HG02588 (cell line): ENCODE data around the gene GATM.
"Not testable (repeated sequence)": the region's sequence is repeated elsewhere in the genome, so short reads cannot be mapped to it uniquely, and the experiment has no call there.

Experiments
- ATAC-seq: cut with Tn5 transposase; IDR thresholded peaks from one replicate; pipeline ENCODE4 v1.9.1; 2021; ENCODE audit warnings: mild to moderate bottlenecking, moderate library complexity; ENCODE audit not compliant: unreplicated experiment

GATM gene

DNA sequence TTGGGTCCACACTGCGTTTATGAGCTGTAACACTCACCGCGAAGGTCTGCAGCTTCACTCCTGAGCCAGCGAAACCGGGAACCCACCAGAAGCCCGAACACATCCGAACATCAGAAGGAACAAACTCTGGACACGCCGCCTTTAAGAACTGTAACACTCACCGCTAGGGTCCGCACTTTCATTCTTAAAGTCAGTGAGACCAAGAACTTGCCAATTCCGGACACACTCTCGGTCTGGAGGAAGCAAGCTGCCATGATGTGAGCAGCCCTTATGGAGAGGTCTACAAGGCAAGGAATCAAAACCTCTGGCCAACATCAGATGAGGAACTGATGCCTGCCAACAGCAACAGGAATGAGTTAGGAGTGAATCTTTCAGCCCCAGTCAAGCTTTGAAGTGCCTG, 63.4 kb downstream of the GATM start:
- ATAC-seq, result no peak

DNA sequence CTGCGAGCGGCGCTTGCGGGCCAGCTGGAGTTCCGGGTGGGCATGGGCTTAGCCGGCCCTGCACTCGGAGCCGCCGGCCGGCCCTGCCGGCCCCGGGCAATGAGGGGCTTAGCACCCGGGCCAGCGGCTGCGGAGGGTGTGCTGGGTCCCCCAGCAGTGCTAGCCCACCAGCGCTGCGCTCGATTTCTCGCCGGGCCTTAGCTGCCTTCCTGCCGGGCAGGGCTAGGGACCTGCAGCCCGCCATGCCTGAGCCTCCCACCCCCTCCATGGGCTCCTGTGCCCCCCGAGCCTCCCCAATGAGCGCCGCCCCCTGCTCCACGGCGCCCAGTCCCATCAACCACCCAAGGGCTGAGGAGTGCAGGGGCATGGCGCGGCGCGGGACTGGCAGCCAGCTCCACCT, 64.2 kb downstream of the GATM start:
- not testable (repeated sequence) for ATAC-seq
